ENCODE results near the gene PPARD. TPM values are rescaled to one million over a fixed set of nuclear protein-coding genes. Genes with fewer than 3 reads are reported as not detected.
A peak's percentile ranks its signal among the peaks of the same experiment; 100 is the strongest.

Gene PPARD
- total and polyA plus RNA-seq, 7 experiments from 2014 or later: 7.3 to 47.1 (median 30.0) TPM

DNA sequence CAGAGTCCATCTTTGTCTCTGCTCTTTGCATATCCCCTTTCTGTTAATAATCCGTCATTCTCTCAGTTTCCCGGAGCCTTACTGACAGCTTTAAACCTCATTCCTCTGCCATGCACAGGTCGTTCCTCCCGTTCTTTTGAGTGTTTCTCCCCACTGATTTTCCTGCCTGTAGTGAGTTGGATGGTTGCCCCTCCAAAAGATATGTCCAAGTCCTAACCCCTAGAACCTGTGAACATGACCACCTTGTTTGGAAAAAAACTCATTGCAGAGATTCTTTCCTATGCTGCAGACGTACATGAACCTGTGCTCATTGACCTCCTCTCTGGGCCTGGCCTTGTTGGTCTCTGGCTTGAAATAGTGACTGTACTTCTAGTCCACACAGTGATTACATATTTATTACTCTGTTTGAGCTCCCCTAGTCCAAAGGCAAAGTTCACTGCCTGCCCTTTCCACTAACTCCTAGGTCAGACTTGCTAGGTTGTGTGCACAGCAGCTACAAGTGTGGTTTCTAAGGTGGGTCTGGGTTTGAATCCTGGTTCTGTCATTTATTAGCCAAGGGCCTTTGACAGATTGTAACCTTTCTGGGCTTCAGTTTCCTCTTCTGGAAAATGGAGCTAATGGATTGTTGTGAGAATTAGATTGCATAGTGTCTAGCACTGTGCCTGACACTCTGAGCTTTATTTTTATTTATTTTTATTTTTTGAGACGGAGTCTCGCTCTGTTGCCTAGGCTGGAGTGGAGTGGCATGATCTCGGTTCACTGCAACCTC is 29.3 kb downstream of the PPARD start:
- Histone ChIP-seq H3K4me1 (ENCODE audit: control insufficient read depth in 2 of 2, insufficient read depth in 2 of 2, low read length in 2 of 2) (peaks cover 35 to 46% of the 10 kb centered on the region in 2 donors), H3K27ac (ENCODE audit: low read depth, low read length) (no peak overlapping the region)
- POLR2A ChIA-PET: interaction anchor here (3.2 kb wide), 1 partner anchor 23 kb away, joined by 12 read pairs; no protein-coding TSS in a partner anchor

DNA sequence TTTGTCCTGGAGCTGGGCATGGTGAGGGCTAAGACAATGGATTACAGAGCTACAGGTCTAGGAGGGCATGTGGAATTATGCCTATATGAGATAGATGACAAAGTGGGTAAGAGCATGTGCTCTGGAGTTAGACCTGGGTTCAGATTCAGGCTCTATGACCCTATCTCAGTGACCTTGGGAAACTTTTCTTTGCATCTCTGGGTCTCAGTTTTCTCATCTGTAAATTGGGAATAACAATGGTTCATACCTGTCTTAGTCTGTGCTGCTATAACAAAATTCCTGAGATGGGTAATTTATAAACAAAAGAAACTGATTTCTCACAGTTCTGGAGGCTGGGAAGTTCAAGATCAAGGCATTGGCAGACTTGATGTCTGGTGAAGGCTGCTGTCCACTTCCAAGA is 30.3 kb downstream of the PPARD start:
- Mint-ChIP-seq H3K36me3 (peaks cover 0 to 36% (median 9%) of the 10 kb centered on the region in 5 donors), H3K27ac (peak overlapping the region in 1 of 9 donors; percentile 94), H3K9me3 (no peaks in the 10 kb centered on the region), H3K27me3 (no peaks in the 10 kb centered on the region), H3K4me1 (peaks cover 43 to 86% (median 68%) of the 10 kb centered on the region in 7 donors), H3K4me3 (peak overlapping the region in 1 of 10 donors; percentile 6)
- CTCF ChIA-PET: interaction anchor here (2.5 kb wide), 1 partner anchor 31 kb away, joined by 8 read pairs; the partner anchor contains the start of gene PPARD
- no peaks in the 10 kb centered on the region for H3K27me3 ChIP-seq (ENCODE audit: control insufficient read depth in 2 of 2, insufficient read depth in 2 of 2, low read length in 2 of 2)
- peaks cover 35 to 46% of the 10 kb centered on the region in 2 donors for H3K4me1 ChIP-seq (ENCODE audit: control insufficient read depth in 2 of 2, insufficient read depth in 2 of 2, low read length in 2 of 2)
- intact Hi-C loops (cut with micrococcal nuclease): loop anchor here in 1 of 2 donors (5.0 kb wide), 1 partner anchor 45 kb away; no protein-coding TSS in a partner anchor
- POLR2A ChIA-PET: interaction anchor here (3.2 kb wide), 1 partner anchor 23 kb away, joined by 12 read pairs; no protein-coding TSS in a partner anchor
- no peaks in the 10 kb centered on the region for H3K36me3 ChIP-seq (ENCODE audit: control insufficient read depth in 2 of 3, insufficient read depth in 3 of 3, low read length in 3 of 3)
- H3K4me3 ChIP-seq (ENCODE audit: low read length): no peak overlapping the region
- ATAC-seq (no peak), DNase-seq (no peak)
- no peak overlapping the region for H3K27ac ChIP-seq (ENCODE audit: low read depth, low read length)
- H3K9me3 ChIP-seq (ENCODE audit: control insufficient read depth in 2 of 3, low read length in 3 of 3): no peaks in the 10 kb centered on the region

More for the DNA sequence above, 29.3 kb downstream of the PPARD start:
- H3K27me3 Mint-ChIP-seq: no peaks in the 10 kb centered on the region
- peaks cover 0 to 45% (median 14%) of the 10 kb centered on the region in 5 donors for H3K36me3 Mint-ChIP-seq
- H3K4me3 ChIP-seq (ENCODE audit: low read length): no peak overlapping the region
- peak overlapping the region; percentile 38 to 94 (median 86) for H3K27ac Mint-ChIP-seq
- no peaks in the 10 kb centered on the region for H3K9me3 ChIP-seq (ENCODE audit: control insufficient read depth in 2 of 3, low read length in 3 of 3)
- peaks cover 0 to 4% (median 0%) of the 10 kb centered on the region in 11 donors for H3K9me3 Mint-ChIP-seq
- peaks cover 49 to 85% (median 70%) of the 10 kb centered on the region in 7 donors for H3K4me1 Mint-ChIP-seq
- intact Hi-C loops (cut with micrococcal nuclease): loop anchor here in 1 of 2 donors (5.0 kb wide), 1 partner anchor 46 kb away; no protein-coding TSS in a partner anchor
- CTCF ChIA-PET: interaction anchor here (1.2 to 2.5 kb wide), 2 partner anchors 30 to 76 kb away, joined by 3 to 8 read pairs; partner anchors contain the start of gene PPARD
- H3K4me3 Mint-ChIP-seq: peak overlapping the region; percentile 41 to 84 (median 72)
- DNase-seq (no peak), ATAC-seq (no peak)
- H3K36me3 ChIP-seq (ENCODE audit: control insufficient read depth in 2 of 3, insufficient read depth in 3 of 3, low read length in 3 of 3): no peaks in the 10 kb centered on the region
- H3K27me3 ChIP-seq (ENCODE audit: control insufficient read depth in 2 of 2, insufficient read depth in 2 of 2, low read length in 2 of 2): no peaks in the 10 kb centered on the region

DNA sequence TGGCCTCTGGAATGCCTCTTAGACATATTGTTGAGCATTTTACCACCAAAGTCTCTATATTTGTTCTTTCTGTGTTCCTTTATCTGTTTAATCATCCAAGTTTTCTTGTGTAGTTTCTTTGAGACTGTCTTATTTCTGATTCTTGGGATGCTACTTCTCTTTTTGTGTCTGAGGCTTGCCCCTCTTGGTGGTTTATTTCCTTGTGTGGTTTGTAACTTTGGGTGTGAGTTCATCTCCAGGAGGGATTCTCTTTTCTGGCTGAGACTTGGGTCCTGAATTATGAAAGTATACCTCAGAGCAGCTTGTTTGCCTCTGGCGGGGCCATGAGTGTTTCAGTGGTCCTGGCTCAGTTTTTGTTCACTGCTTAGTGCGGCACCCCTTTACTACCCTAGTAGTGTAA is 33.9 kb downstream of the PPARD start:
- Mint-ChIP-seq H3K4me1 (peaks cover 22 to 78% (median 61%) of the 10 kb centered on the region in 7 donors), H3K27me3 (no peaks in the 10 kb centered on the region), H3K4me3 (peak overlapping the region in 2 of 10 donors; percentile 17 to 43), H3K27ac (peak overlapping the region in 2 of 9 donors; percentile 6 to 25), H3K36me3 (peaks cover 4 to 32% (median 19%) of the 10 kb centered on the region in 5 donors), H3K9me3 (peaks cover 0 to 3% (median 0%) of the 10 kb centered on the region in 11 donors)
- DNase-seq: no peak
- no peaks in the 10 kb centered on the region for H3K9me3 ChIP-seq (ENCODE audit: control insufficient read depth in 2 of 3, low read length in 3 of 3)
- peaks cover 0 to 5% (median 0%) of the 10 kb centered on the region in 3 experiments for H3K36me3 ChIP-seq (ENCODE audit: control insufficient read depth in 2 of 3, insufficient read depth in 3 of 3, low read length in 3 of 3)
- no peak for ATAC-seq
- intact Hi-C loops (cut with micrococcal nuclease): no loop called here
- H3K4me1 ChIP-seq (ENCODE audit: control insufficient read depth in 2 of 2, insufficient read depth in 2 of 2, low read length in 2 of 2): peaks cover 5 to 12% of the 10 kb centered on the region in 2 donors
- H3K27ac ChIP-seq (ENCODE audit: low read depth, low read length): no peak overlapping the region
- CTCF ChIA-PET: no interaction called here
- no peak overlapping the region for H3K4me3 ChIP-seq (ENCODE audit: low read length)
- H3K27me3 ChIP-seq (ENCODE audit: control insufficient read depth in 2 of 2, insufficient read depth in 2 of 2, low read length in 2 of 2): no peaks in the 10 kb centered on the region
- POLR2A ChIA-PET: interaction anchor here (1.8 kb wide), 1 partner anchor 8 kb away, joined by 4 read pairs; no protein-coding TSS in a partner anchor

DNA sequence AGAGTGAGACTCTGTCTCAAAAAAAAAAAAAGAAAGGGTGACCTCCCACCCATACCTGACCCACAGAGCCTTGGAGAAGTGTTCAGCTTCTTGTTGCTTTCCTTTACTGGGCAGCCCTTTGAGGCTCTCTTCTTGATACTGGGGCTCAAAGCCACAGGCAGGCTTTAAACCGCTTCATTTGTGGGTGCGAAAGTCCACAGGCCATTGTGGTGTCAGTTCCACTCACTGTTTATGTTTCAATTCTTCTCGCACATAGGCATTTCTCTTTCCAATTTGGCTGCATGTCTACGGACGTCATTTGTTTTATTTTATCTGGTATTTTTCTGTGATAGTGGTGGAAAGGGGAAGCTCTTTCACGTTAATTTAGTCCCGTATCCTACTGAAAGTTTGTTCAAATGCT is 34.6 kb downstream of the PPARD start:
- H3K27me3 ChIP-seq (ENCODE audit: control insufficient read depth in 2 of 2, insufficient read depth in 2 of 2, low read length in 2 of 2): no peaks in the 10 kb centered on the region
- Mint-ChIP-seq H3K9me3 (peaks cover 0 to 5% (median 0%) of the 10 kb centered on the region in 11 donors), H3K4me1 (peaks cover 20 to 77% (median 62%) of the 10 kb centered on the region in 7 donors), H3K36me3 (peaks cover 4 to 35% (median 24%) of the 10 kb centered on the region in 5 donors), H3K27me3 (no peaks in the 10 kb centered on the region), H3K27ac (peak overlapping the region in 1 of 9 donors; percentile 3), H3K4me3 (no peak overlapping the region)
- H3K27ac ChIP-seq (ENCODE audit: low read depth, low read length): no peak overlapping the region
- no peak overlapping the region for H3K4me3 ChIP-seq (ENCODE audit: low read length)
- CTCF ChIA-PET: interaction anchor here (1.5 kb wide), 1 partner anchor 33 kb away, joined by 3 read pairs; no protein-coding TSS in a partner anchor
- POLR2A ChIA-PET: interaction anchor here (0.5 to 1.8 kb wide), 4 partner anchors 9 to 357 kb away, joined by 3 to 4 read pairs (median 4); no protein-coding TSS in a partner anchor
- ATAC-seq: no peak
- H3K9me3 ChIP-seq (ENCODE audit: control insufficient read depth in 2 of 3, low read length in 3 of 3): no peaks in the 10 kb centered on the region
- H3K4me1 ChIP-seq (ENCODE audit: control insufficient read depth in 2 of 2, insufficient read depth in 2 of 2, low read length in 2 of 2): peaks cover 0 to 6% of the 10 kb centered on the region in 2 donors
- H3K36me3 ChIP-seq (ENCODE audit: control insufficient read depth in 2 of 3, insufficient read depth in 3 of 3, low read length in 3 of 3): peaks cover 0 to 5% (median 0%) of the 10 kb centered on the region in 3 experiments
- no peak for DNase-seq
- intact Hi-C loops (cut with micrococcal nuclease): no loop called here

DNA sequence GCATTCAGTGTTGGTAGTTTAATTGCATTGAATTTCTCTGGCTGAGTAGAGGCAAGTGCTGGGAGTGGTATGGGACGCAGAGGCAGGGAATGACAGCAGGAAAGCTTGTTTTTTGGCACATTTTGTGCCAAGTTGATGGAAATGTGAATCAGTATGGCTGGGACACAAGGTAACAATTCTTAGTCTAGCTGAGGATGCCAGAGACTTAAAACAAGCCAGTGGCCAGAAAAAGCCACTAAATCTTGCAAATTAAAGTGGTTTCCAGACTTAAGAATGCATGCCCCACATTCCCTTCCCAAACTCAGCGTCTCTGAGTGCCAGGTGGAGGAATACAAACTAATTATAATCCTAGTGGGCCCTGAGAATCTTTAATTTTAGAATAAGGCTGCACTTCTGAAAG is 35.9 kb downstream of the PPARD start:
- H3K27me3 Mint-ChIP-seq: no peaks in the 10 kb centered on the region
- POLR2A ChIA-PET: interaction anchor here (0.9 to 1.1 kb wide), 3 partner anchors 10 to 275 kb away, joined by 3 to 4 read pairs (median 3); no protein-coding TSS in a partner anchor
- Histone ChIP-seq H3K9me3 (ENCODE audit: control insufficient read depth in 2 of 3, low read length in 3 of 3) (no peaks in the 10 kb centered on the region), H3K27ac (ENCODE audit: low read depth, low read length) (no peak overlapping the region), H3K4me3 (ENCODE audit: low read length) (no peak overlapping the region), H3K4me1 (ENCODE audit: control insufficient read depth in 2 of 2, insufficient read depth in 2 of 2, low read length in 2 of 2) (peaks cover 0 to 6% of the 10 kb centered on the region in 2 donors), H3K27me3 (ENCODE audit: control insufficient read depth in 2 of 2, insufficient read depth in 2 of 2, low read length in 2 of 2) (no peaks in the 10 kb centered on the region), H3K36me3 (ENCODE audit: control insufficient read depth in 2 of 3, insufficient read depth in 3 of 3, low read length in 3 of 3) (peaks cover 0 to 13% (median 0%) of the 10 kb centered on the region in 3 experiments)
- peaks cover 22 to 67% (median 60%) of the 10 kb centered on the region in 7 donors for H3K4me1 Mint-ChIP-seq
- CTCF ChIA-PET: interaction anchor here (1.5 kb wide), 1 partner anchor 35 kb away, joined by 3 read pairs; no protein-coding TSS in a partner anchor
- intact Hi-C loops (cut with micrococcal nuclease): no loop called here
- DNase-seq (no peak), ATAC-seq (no peak)
- H3K4me3 Mint-ChIP-seq: peak overlapping the region in 1 of 10 donors; percentile 14
- peak overlapping the region in 1 of 9 donors; percentile 33 for H3K27ac Mint-ChIP-seq
- H3K9me3 Mint-ChIP-seq: peaks cover 0 to 9% (median 0%) of the 10 kb centered on the region in 11 donors
- H3K36me3 Mint-ChIP-seq: peaks cover 7 to 40% (median 31%) of the 10 kb centered on the region in 5 donors

DNA sequence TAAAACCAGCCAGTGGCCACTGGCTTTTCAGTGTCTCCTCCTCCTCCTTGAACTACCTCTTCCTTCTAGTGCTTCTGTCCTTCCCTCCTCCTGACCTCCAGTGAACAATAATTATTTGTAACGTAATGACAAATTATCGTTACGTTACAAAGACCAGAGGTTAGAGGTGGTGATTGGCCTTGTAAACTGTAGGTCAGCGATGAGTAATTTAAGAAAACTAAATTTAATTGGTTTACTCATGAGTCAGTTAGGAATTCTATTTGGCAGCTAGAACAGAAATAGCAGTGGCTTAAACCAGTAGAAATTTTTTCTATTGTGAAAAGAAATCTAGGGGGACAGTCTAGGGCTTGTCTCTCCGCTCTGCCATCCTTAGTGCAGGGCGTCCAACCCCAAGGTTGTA is 38.8 kb downstream of the PPARD start:
- Histone ChIP-seq H3K27me3 (ENCODE audit: control insufficient read depth in 2 of 2, insufficient read depth in 2 of 2, low read length in 2 of 2) (no peaks in the 10 kb centered on the region), H3K27ac (ENCODE audit: low read depth, low read length) (no peak overlapping the region), H3K9me3 (ENCODE audit: control insufficient read depth in 2 of 3, low read length in 3 of 3) (no peaks in the 10 kb centered on the region), H3K4me1 (ENCODE audit: control insufficient read depth in 2 of 2, insufficient read depth in 2 of 2, low read length in 2 of 2) (peaks cover 0 to 3% of the 10 kb centered on the region in 2 donors), H3K4me3 (ENCODE audit: low read length) (no peak overlapping the region), H3K36me3 (ENCODE audit: control insufficient read depth in 2 of 3, insufficient read depth in 3 of 3, low read length in 3 of 3) (peaks cover 0 to 13% (median 0%) of the 10 kb centered on the region in 3 experiments)
- intact Hi-C loops (cut with micrococcal nuclease): no loop called here
- DNase-seq (no peak), ATAC-seq (no peak)
- ChIA-PET CTCF (no interaction called here), POLR2A (no interaction called here)
- H3K27ac Mint-ChIP-seq: peak overlapping the region in 3 of 9 donors; percentile 43 to 52 (median 49)
- H3K27me3 Mint-ChIP-seq: no peaks in the 10 kb centered on the region
- peaks cover 21 to 54% (median 51%) of the 10 kb centered on the region in 7 donors for H3K4me1 Mint-ChIP-seq
- peaks cover 0 to 9% (median 0%) of the 10 kb centered on the region in 11 donors for H3K9me3 Mint-ChIP-seq
- H3K36me3 Mint-ChIP-seq: peaks cover 7 to 38% (median 31%) of the 10 kb centered on the region in 5 donors
- H3K4me3 Mint-ChIP-seq: no peak overlapping the region
